ENCODE results near the gene WNT3. TPM values are rescaled to one million over a fixed set of nuclear protein-coding genes. Genes with fewer than 3 reads are reported as not detected.

The WNT3 gene
- total RNA-seq, 1 donor from 2014 or later, result 0.91 TPM

GRCh38 chr17:46818929-46819859, 702 bp upstream of the WNT3 start:
- ATAC-seq (ENCODE audit: poor library complexity) (peak; percentile 27), DNase-seq (peak; percentile 41)
- intact Hi-C loops (cut with DNase I), result no loop called here

GRCh38 chr17:46817901-46818209, 637 bp downstream of the WNT3 start:
- ATAC-seq (ENCODE audit: poor library complexity) (no peak), DNase-seq (peak; percentile 10)
- intact Hi-C loops (cut with DNase I), result no loop called here

GRCh38 chr17:46817151-46817900, 1.2 kb downstream of the WNT3 start:
- intact Hi-C loops (cut with DNase I), result no loop called here
- no peak for ATAC-seq (ENCODE audit: poor library complexity)
- DNase-seq, result peak; percentile 6

- intact Hi-C loops (cut with DNase I), result no loop called here
- ATAC-seq (ENCODE audit: poor library complexity), result no peak
- no peak for DNase-seq
Observed at GRCh38 chr17:46815474-46816353, 2.8 kb downstream of the WNT3 start.

- intact Hi-C loops (cut with DNase I), result no loop called here
- no peak for DNase-seq
- ATAC-seq (ENCODE audit: poor library complexity), result no peak
Observed at GRCh38 chr17:46814446-46814845, 4.0 kb downstream of the WNT3 start.

- ATAC-seq (ENCODE audit: poor library complexity) (no peak), DNase-seq (no peak)
- intact Hi-C loops (cut with DNase I), result no loop called here
Observed at GRCh38 chr17:46813920-46814319, 4.6 kb downstream of the WNT3 start.

- no peak for ATAC-seq (ENCODE audit: poor library complexity)
- DNase-seq, result no peak
- intact Hi-C loops (cut with DNase I), result no loop called here
Observed at GRCh38 chr17:46812624-46813318, 5.7 kb downstream of the WNT3 start.

GRCh38 chr17:46811978-46812583, 6.4 kb downstream of the WNT3 start:
- no peak for DNase-seq
- intact Hi-C loops (cut with DNase I), result no loop called here
- no peak for ATAC-seq (ENCODE audit: poor library complexity)

- ATAC-seq (ENCODE audit: poor library complexity) (no peak), DNase-seq (no peak)
- intact Hi-C loops (cut with DNase I), result no loop called here
Observed at GRCh38 chr17:46810837-46811236, 7.7 kb downstream of the WNT3 start.

GRCh38 chr17:46809110-46809571, 9.4 kb downstream of the WNT3 start:
- intact Hi-C loops (cut with DNase I), result no loop called here
- ATAC-seq (ENCODE audit: poor library complexity) (no peak), DNase-seq (no peak)

GRCh38 chr17:46805771-46806170, 12.7 kb downstream of the WNT3 start:
- intact Hi-C loops (cut with DNase I), result no loop called here
- DNase-seq (no peak), ATAC-seq (ENCODE audit: poor library complexity) (no peak)

- ATAC-seq (ENCODE audit: poor library complexity), result no peak
- intact Hi-C loops (cut with DNase I), result no loop called here
- no peak for DNase-seq
Observed at GRCh38 chr17:46803544-46803943, 14.9 kb downstream of the WNT3 start.

- intact Hi-C loops (cut with DNase I), result no loop called here
- DNase-seq (no peak), ATAC-seq (ENCODE audit: poor library complexity) (no peak)
Observed at GRCh38 chr17:46802800-46803199, 15.7 kb downstream of the WNT3 start.

- DNase-seq (no peak), ATAC-seq (ENCODE audit: poor library complexity) (no peak)
- intact Hi-C loops (cut with DNase I), result no loop called here
Observed at GRCh38 chr17:46800573-46800972, 17.9 kb downstream of the WNT3 start.

- no peak for ATAC-seq (ENCODE audit: poor library complexity)
- intact Hi-C loops (cut with DNase I), result no loop called here
- DNase-seq, result no peak
Observed at GRCh38 chr17:46796956-46797530, 21.4 kb downstream of the WNT3 start.

GRCh38 chr17:46796524-46796923, 22.0 kb downstream of the WNT3 start:
- DNase-seq, result no peak
- no peak for ATAC-seq (ENCODE audit: poor library complexity)
- intact Hi-C loops (cut with DNase I), result no loop called here

- DNase-seq (no peak), ATAC-seq (ENCODE audit: poor library complexity) (no peak)
- intact Hi-C loops (cut with DNase I), result no loop called here
Observed at GRCh38 chr17:46796084-46796483, 22.4 kb downstream of the WNT3 start.
